ENCODE results near the gene FAM78B. TPM values are rescaled to one million over a fixed set of nuclear protein-coding genes. Genes with fewer than 3 reads are reported as not detected.

The FAM78B gene
- total and polyA plus RNA-seq, 10 of the 15 experiments (the other 5 are each of a cell fraction or from before 2014, with no cell fraction given), result 0.10 to 4.9 (median 1.6) TPM

DNA sequence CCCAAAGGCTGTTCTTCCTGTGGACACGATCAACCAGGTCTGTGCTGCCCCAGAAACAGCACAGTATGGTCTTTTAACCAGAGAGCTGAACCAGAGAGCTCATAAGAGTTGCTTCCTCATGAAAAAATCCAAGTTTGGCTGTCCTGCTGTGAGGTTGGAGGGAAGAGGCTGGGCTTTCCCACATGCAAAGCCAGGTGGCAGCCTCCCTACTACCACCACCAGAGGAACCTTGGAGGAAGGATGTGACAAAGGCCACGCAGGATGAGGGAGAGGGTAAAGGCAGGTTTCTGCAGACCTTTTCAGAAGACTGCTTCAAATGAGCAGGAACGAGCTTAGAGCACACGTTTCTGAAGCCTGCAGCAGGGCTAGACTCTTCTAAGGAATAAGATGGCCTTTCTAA is 27.1 kb downstream of the FAM78B start:
- H3K9ac ChIP-seq (ENCODE audit: control insufficient read depth, insufficient read depth, low read length), result no peak overlapping the region
- no peaks in the 10 kb centered on the region for H3K79me2 ChIP-seq (ENCODE audit: control insufficient read depth, insufficient read depth, low read length)
- H2AFZ ChIP-seq (ENCODE audit: control insufficient read depth, low read depth, low read length), result no peak overlapping the region
- no peak for TF ChIP-seq STAT3 (IDR thresholded peaks at IDR 0.05; ENCODE audit: low read depth, low read length)
- no peak for TF ChIP-seq CEBPB (IDR thresholded peaks at IDR 0.05; ENCODE audit: borderline replicate concordance in 1 of 2, low read depth in 2 of 2, low read length in 2 of 2)
- TF ChIP-seq CBFB (IDR thresholded peaks at IDR 0.05; ENCODE audit: low read depth), result no peak
- TF ChIP-seq CBX3 (IDR thresholded peaks at IDR 0.05; ENCODE audit: borderline replicate concordance, low read depth), result no peak
- TF ChIP-seq TCF12 (IDR thresholded peaks at IDR 0.05; ENCODE audit: low read depth, low read length), result no peak
- TF ChIP-seq, protein P1, sequence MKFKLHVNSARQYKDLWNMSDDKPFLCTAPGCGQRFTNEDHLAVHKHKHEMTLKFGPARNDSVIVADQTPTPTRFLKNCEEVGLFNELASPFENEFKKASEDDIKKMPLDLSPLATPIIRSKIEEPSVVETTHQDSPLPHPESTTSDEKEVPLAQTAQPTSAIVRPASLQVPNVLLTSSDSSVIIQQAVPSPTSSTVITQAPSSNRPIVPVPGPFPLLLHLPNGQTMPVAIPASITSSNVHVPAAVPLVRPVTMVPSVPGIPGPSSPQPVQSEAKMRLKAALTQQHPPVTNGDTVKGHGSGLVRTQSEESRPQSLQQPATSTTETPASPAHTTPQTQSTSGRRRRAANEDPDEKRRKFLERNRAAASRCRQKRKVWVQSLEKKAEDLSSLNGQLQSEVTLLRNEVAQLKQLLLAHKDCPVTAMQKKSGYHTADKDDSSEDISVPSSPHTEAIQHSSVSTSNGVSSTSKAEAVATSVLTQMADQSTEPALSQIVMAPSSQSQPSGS (IDR thresholded peaks at IDR 0.05; ENCODE audit: low read length), result no peak
- TF ChIP-seq BHLHE40 (IDR thresholded peaks at IDR 0.05; ENCODE audit: borderline replicate concordance in 1 of 2, low read depth in 2 of 2, low read length in 1 of 2), result no peak
- no peak for TF ChIP-seq MTA3 (IDR thresholded peaks at IDR 0.05; ENCODE audit: borderline replicate concordance, low read length)
- TF ChIP-seq, protein P2, sequence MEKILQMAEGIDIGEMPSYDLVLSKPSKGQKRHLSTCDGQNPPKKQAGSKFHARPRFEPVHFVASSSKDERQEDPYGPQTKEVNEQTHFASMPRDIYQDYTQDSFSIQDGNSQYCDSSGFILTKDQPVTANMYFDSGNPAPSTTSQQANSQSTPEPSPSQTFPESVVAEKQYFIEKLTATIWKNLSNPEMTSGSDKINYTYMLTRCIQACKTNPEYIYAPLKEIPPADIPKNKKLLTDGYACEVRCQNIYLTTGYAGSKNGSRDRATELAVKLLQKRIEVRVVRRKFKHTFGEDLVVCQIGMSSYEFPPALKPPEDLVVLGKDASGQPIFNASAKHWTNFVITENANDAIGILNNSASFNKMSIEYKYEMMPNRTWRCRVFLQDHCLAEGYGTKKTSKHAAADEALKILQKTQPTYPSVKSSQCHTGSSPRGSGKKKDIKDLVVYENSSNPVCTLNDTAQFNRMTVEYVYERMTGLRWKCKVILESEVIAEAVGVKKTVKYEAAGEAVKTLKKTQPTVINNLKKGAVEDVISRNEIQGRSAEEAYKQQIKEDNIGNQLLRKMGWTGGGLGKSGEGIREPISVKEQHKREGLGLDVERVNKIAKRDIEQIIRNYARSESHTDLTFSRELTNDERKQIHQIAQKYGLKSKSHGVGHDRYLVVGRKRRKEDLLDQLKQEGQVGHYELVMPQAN (conservative IDR thresholded peaks at IDR 0.05), result no peak
- TF ChIP-seq PML (IDR thresholded peaks at IDR 0.05; ENCODE audit: low read length), result no peak
- no peak for TF ChIP-seq KDM1A (IDR thresholded peaks at IDR 0.05; ENCODE audit: borderline replicate concordance)
- TF ChIP-seq, protein P3, sequence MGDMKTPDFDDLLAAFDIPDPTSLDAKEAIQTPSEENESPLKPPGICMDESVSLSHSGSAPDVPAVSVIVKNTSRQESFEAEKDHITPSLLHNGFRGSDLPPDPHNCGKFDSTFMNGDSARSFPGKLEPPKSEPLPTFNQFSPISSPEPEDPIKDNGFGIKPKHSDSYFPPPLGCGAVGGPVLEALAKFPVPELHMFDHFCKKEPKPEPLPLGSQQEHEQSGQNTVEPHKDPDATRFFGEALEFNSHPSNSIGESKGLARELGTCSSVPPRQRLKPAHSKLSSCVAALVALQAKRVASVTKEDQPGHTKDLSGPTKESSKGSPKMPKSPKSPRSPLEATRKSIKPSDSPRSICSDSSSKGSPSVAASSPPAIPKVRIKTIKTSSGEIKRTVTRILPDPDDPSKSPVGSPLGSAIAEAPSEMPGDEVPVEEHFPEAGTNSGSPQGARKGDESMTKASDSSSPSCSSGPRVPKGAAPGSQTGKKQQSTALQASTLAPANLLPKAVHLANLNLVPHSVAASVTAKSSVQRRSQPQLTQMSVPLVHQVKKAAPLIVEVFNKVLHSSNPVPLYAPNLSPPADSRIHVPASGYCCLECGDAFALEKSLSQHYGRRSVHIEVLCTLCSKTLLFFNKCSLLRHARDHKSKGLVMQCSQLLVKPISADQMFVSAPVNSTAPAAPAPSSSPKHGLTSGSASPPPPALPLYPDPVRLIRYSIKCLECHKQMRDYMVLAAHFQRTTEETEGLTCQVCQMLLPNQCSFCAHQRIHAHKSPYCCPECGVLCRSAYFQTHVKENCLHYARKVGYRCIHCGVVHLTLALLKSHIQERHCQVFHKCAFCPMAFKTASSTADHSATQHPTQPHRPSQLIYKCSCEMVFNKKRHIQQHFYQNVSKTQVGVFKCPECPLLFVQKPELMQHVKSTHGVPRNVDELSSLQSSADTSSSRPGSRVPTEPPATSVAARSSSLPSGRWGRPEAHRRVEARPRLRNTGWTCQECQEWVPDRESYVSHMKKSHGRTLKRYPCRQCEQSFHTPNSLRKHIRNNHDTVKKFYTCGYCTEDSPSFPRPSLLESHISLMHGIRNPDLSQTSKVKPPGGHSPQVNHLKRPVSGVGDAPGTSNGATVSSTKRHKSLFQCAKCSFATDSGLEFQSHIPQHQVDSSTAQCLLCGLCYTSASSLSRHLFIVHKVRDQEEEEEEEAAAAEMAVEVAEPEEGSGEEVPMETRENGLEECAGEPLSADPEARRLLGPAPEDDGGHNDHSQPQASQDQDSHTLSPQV (IDR thresholded peaks at IDR 0.05), result no peak
- intact Hi-C loops (cut with micrococcal nuclease; ENCODE audit: unreplicated experiment), result no loop called here
- ATAC-seq, result no peak
- BruUV-seq (replicated peaks), result no TSS peak
- RAD21 ChIA-PET (ENCODE audit: unreplicated experiment), result interaction anchor here (1.1 kb wide), 1 partner anchor 119 kb away, joined by 3 read pairs; no protein-coding TSS in a partner anchor
- 21% methylated on average over 4 of the region's 4 CpGs for WGBS (ENCODE audit: insufficient coverage, insufficient replicate concordance, low lambda C conversion rate, missing lambda C conversion rate)
- no peak overlapping the region for H3K4me2 ChIP-seq (ENCODE audit: control insufficient read depth, insufficient read depth)
- no peaks in the 10 kb centered on the region for H3K27me3 ChIP-seq (replicated peaks in 1 of 2; ENCODE audit: control insufficient read depth in 2 of 2, insufficient read depth in 2 of 2, low read length in 1 of 2)
- H3K4me3 ChIP-seq, result no peak overlapping the region
- DNase-seq (ENCODE audit: low read depth, low spot score), result no peak
- SMC1A ChIA-PET (ENCODE audit: uncharacterized antibody, unreplicated experiment), result no interaction called here
- no peaks in the 10 kb centered on the region for H3K9me3 ChIP-seq (replicated peaks; ENCODE audit: control insufficient read depth, insufficient read depth, low read length)
- CTCF ChIA-PET, result no interaction called here
- no peaks in the 10 kb centered on the region for H4K20me1 ChIP-seq (ENCODE audit: control insufficient read depth, insufficient read depth)
- no peak for FAIRE-seq
- POLR2A ChIA-PET, result interaction anchor here (0.5 kb wide), 1 partner anchor 54 kb away, joined by 3 read pairs; no protein-coding TSS in a partner anchor
- no peak overlapping the region for H3K27ac ChIP-seq (ENCODE audit: control insufficient read depth, insufficient read depth)
- in situ Hi-C loops (cut with MboI), result no loop called here
- H3K4me1 ChIP-seq (ENCODE audit: control insufficient read depth, insufficient read depth, low read length), result no peaks in the 10 kb centered on the region
- no peaks in the 10 kb centered on the region for H3K36me3 ChIP-seq (ENCODE audit: control insufficient read depth in 2 of 2, insufficient read depth in 2 of 2, low read length in 1 of 2)

Measured in GM12878 (cell line).